ENCODE results near the gene DIP2B. TPM values are rescaled to one million over a fixed set of nuclear protein-coding genes. Genes with fewer than 3 reads are reported as not detected.

Gene DIP2B
- total RNA-seq, 1 donor from 2014 or later = 22.6 TPM

DNA sequence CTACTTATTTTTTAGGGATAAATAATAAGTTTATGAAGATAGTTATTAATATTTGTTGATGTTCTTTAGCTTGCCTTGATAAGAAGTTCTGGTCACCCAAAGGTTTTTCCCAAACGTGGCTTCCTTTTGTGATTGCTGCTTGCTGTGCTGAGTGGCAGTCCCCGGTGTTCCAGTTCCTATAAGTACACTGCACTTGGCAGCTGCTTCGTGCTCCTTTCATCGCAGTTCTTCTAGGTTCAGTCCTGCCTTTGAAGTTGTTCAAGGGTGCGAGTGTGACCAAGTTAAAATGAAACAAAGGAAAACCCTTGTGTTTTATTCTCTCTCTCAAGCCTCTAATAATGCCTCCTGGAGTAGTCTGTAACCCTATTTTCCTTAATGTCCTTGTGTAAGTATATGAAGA, 130.6 kb downstream of the DIP2B start:
- no peak for DNase-seq (ENCODE audit: low read depth in 2 of 2)

DNA sequence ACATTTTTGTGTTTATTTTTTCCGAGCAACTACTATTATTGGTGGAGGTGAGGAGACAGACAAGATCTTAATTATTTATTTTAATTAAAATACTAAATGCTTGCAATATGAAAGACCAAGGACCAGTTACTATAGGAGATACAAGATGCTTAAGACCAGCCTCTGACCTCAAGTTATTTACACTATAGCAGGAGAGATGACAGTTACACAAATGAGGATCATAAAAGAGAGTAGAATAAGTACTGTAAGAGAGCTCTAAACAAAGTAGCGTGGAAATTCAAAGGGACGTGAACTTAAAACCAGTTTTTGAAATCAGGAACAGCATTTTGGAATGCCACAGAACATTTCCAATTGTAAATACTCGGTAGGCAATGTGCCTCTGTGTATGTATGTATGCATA, 131.1 kb downstream of the DIP2B start:
- DNase-seq (ENCODE audit: low read depth in 2 of 2) = no peak

DNA sequence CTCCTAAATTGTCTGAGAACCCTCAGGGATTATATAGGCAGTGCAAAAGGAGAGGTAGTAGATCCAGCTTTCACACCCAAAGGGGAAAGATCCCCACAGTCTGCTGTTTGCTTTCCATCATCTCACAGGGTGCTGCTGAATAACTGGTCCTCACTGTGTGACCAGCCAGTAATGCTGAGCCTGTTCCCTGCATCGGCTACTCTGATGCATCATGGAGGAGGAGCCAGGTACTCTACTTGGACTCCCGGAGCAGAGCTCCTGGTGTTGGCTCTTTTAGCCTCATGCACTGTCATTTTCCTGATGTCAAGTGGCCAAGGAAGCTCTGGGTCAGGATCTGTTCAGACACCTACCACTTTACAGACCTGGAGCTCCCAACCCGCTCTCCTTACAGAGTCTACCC, 131.7 kb downstream of the DIP2B start:
- no peak for DNase-seq (ENCODE audit: low read depth in 2 of 2)

DNA sequence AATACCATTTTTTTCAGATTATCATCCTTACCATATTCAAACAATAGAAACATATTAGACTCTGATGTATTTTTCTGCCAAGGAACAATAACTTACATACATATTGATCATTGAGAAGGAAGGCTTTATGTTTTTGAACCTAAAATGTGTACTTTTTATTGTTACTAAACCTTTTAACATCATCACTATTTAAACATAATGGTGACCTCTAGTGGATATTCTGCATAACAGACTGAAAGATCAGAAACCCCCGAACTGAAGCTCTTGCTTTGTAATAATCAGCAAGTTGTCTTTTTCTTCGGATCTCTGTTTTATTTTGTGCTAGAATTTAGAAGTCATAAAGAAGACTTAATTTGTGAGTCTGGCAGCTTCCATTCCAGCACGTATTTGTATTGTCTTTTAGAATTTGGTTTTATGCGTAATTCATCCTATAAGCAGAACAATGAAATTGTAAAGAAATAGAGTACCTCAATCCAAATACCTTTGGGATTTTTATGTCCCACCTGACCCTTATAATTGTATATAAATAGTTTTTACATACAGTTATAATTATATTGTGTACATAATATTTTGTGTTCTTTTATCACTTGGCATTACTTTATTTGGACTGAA, 133.2 kb downstream of the DIP2B start:
- peak; percentile 71 to 73 for DNase-seq (ENCODE audit: low read depth in 2 of 2)

DNA sequence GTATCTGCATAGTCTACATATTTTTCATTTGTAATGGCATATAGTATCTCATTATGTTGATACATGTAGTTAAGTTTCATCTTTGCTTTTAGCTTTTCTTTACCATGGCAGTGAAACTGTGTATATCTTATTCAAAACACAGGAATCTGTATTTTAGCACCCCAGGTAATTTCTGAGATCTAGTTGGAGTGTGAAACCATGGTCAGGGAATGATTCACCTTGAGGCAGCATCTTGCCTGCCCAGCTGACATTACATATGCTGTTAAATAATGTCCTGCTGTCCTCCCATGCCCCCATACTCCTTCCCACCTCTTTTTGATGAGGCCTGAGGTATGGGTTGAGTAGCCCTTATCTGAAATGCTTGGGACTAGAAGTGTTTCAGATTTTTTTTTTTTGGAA, 133.7 kb downstream of the DIP2B start:
- DNase-seq (ENCODE audit: low read depth in 2 of 2) = no peak

DNA sequence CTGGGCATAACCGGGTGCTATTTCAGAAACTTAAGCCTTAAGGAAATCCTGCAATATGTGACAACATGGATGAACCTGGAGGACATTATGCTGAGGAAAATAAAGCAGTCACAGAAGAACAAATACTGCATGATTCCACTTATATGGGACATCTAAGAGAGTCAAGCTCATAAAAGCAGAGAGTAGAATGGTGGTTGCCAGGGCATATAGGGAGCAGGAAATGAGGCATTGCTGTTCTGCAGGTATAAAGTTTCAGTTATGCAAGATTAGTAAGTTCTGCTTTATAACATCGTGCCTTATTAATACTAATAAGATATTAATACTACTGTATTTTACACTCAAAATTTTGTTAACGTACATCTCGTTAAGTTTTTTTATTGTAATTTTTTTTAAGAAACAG, 134.9 kb downstream of the DIP2B start:
- no peak for DNase-seq (ENCODE audit: low read depth in 2 of 2)

DNA sequence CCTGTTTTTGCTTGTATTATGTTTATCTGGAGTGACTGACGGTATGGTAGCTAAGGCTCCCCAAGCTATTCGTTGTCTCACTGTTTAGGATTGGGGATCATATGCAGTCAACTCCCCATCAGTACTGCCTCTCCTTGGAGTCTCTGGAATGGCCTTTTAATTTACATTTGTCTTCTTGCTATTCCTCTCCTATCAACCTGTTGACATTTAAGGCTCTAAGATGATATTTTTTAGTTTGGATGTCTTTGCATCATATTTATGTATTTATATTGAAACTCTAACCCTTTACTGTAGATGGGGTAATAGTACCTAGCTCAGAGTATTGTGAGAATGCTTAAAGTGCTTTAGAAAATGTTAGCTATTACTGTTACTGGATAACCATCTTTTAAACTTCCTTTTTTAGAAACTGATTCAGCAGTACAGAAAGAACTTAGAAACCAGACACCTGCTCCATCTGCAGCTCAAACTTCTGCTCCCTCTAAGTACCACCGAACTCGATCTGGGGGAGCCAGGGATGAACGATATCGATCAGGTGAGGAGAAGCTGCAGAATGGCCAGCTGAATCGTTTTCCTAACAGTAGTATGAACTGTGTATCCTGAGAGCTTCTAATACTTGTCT, 135.6 kb downstream of the DIP2B start:
- no peak for DNase-seq (ENCODE audit: low read depth in 2 of 2)

DNA sequence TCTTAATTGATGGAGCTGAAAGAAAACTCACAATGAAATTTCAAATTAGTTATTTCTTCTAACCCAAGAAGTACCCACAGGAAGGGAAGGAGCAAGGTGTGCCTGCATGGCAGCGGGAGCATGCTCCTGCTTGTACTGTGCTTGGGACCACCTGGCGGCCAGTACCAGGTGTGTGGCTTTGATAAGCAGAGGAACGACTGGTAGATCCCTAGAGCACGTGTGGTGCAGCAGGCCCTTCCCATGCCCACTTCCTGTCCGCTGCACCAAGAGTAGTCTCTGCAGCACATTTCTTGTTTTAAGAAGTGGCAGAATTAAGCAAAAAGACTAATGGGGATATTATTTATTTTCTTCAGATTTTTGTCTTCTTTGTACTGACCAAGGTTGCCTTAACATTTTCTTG, 136.8 kb downstream of the DIP2B start:
- no peak for DNase-seq (ENCODE audit: low read depth in 2 of 2)

DNA sequence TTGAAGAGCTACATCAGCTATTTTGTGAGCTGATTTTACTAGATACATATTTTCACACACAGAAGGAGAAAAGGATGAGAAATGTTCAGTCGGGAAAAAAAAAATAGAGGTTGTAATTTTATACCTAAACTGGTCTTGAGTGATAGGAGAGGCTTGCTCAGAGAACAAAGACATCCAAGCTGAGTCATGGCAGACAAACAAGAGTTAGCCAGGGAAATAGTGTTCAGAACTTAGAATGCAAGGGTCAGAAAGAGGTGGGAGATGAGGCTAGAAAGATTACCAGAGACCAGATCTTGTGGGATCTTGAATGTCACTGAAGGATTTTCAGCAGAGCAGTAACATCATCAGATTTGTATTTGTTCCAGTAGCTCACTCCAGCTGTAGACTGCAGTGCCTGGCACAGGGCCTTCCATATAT, 137.3 kb downstream of the DIP2B start:
- DNase-seq (ENCODE audit: low read depth in 2 of 2) = peak in 1 of 2 donors; percentile 80

DNA sequence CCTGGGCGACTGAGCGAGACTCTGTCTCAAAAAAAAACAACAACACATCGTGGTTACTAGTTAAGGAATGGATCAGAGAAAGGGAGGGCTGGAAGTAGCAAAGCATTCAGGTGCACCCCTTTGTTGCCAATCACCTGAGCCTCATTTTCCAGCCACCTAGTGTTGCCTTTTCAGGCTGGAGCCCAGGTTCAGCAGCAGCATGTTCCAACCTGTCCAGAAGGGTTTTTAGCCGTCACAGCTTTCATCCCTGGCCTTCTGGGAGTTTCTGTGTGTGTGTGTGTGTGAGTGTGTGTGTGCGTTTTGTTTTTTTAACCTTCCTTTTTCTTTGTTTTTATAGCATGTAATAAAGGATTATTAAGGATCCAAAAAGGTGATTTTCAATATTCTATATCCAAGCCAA, 138.0 kb downstream of the DIP2B start:
- no peak for DNase-seq (ENCODE audit: low read depth in 2 of 2)

DNA sequence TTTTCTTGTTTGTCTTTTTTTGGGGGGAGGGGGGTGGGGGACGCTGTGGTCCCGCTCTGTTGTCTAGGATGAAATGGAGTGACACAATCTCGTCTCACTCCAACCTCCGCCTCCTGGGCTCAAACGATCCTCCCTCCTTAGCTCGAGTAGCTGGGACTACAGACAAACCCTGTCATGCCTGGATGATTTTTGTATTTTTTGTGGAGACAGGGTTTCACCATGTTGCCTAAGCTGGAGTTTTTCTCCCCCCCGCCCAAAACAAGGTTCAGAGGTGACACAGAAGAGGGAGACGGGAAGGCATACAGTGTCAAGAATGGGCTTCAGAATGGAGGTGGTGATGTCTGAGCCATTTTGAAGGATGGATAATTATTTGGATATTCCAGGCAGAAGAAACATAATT, 142.2 kb downstream of the DIP2B start:
- no peak for DNase-seq (ENCODE audit: low read depth in 2 of 2)

DNA sequence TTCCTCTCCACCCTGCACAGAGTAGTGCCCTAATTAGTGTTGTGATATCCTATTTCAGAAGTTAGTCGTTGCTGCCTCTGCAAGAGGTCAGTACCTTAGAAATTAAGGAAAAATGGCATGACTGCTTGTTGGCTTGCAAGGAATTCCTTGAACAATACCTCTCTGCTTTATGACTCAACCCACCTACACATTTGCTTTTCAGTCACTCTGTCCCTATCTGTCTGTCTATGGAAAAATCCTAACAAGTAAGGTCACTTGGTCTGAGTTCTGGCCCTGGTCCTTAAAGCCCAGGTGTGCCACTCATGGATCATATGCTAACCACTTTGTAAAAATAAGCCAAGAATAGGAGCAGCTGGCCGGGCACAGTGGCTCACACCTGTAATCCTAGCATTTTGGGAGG, 142.7 kb downstream of the DIP2B start:
- no peak for DNase-seq (ENCODE audit: low read depth in 2 of 2)

DNA sequence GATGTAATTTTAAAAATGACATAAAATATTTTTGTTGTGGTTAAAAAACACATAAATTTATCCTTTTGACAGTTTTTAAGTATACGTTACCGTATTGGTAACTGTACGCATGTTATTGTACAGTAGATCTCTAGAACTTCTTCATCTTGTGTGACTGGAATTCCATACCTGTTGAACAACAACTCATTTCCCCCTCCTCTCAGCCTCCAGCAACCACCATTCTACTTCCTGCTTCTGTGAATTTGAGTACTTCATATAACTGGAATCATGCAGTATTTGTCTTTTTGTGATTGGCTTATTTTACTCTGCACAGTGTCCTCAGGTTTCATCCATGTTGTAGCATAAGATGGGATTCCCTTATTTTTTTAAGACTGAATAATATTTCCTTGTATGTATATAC, 145.5 kb downstream of the DIP2B start:
- no peak for DNase-seq (ENCODE audit: low read depth in 2 of 2)

DNA sequence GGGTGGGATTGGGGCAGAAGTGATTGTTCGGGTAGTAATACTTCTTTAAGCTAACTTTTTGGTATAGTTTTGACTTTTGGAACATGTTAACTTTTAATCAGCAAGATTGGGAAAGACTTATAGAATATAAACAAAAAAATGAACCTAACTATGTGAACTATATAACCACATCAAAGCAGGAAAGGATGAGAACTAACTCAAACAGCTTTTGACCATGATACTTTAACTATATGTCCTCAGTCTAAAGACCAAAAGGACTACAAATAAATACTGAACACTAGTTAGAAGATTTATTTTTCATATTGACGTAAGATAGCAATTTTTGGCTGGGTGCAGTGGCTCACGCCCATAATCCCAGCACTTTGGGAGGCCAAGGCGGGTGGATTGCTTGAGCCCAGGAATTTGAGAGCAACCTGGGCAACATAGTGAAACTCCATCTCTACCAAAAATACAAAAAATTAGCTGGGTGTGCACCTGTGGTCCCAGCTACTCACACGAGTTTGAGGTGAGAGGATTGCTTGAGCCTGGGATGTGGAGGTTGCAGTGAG, 150.7 kb downstream of the DIP2B start:
- DNase-seq (ENCODE audit: low read depth in 2 of 2) = no peak

DNA sequence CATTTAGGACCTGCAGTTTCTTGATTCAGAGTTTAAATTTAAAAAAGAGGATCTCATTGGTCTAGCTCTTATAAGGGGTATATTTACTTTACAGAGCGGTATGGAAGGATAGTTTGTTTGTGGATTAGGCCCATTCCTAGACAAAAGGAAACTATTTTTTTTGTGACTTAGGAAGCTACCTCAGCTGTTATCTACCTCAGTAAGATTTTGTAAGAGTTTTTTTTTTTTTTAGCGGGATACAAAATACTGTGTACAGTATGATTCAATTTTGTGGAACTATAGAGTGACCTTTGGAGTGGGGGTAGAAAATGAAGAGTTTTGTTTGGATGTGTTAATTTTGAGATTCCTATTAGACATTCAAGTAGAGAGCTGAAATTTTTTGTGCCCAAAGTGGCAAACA, 154.5 kb downstream of the DIP2B start:
- no peak for DNase-seq (ENCODE audit: low read depth in 2 of 2)

DNA sequence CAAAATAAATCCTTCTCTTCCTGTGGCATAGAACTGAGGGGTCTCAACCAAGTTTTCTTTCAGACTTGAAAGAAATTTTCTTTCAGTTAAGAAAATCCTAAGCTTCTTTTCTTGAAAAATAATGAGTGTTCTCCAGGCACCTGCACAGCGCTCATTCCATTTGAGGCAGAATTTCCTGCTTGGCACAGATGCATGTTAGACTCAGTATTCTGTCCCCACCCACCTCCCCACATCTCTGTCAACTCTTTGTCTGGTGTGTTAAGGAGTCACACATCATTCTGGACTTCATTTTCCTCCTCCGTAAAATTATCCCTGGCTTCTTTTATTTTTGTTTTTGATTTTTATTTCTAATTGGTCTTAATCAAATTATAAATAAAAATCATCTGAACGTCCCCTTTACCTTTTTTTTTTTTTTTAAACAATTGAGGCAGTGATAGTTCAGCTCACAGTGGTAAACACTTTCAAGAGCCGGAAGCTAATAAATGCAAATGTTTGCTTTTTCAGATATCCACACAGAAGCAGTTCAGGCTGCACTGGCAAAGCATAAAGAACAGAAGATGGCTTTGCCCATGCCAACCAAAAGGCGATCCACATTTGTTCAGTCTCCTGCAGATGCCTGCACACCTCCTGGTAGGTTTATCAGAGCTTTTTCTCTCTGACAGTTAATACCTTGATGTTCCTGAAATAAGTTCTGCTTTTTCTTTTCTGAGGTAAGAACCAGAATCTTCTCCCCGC, 155.1 kb downstream of the DIP2B start:
- peak; percentile 26 to 52 for DNase-seq (ENCODE audit: low read depth in 2 of 2)

DNA sequence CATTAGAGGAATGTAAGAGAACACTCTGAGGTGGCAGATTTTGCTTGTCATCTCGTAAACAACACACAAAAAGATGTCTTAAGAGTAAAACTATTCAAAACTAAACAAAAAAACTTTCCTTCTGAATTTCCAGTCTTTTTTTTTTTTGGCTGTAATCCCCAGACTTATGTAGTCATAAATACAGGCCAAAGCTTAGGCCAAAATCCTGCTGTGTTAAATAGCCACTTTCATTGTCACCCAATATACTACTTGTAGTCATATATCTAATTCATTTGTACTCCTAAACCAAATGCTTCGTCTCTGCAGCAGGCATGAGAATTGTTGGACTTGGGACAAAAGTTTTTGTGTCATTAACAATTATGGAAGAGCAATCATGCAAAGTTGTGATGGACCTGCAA, 155.6 kb downstream of the DIP2B start:
- no peak for DNase-seq (ENCODE audit: low read depth in 2 of 2)

DNA sequence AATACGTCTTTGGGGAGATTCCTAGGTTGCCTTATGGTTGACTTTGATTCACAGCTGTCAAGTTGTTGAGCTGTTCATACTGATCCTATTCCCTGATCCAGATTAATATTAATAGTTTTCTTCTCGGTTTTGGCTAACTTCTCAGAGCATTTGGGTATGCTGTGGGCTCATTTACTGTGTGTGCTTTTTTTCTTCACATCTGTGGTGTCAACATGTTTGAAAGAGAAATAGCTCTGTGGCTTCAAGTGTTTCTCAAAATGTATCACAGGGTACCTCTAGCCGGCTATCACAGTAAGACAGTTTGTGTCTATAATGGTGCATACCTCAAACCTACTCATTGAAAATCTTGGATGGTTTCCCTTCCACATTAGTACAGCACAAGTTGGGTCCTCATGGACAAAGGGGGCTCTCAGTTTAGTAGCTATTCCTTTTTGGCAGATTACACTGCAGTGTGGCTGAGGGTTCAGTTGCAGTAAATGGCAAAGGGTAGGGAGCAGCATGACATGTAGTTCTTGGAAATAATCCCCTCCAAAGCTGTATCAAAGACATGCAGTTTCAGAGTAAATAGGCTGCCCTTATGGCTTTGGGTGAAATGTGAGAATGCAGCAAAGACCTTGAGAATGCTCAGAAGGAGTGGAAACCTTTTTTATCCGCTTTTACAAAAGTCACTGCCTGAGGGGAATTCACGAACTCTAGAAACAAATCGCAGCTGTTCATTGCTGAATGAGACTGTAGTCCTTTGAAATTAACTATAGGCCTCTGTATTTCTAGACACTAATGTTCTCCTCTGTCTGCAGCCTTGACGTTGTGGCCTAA, 156.7 kb downstream of the DIP2B start:
- DNase-seq (ENCODE audit: low read depth in 2 of 2) = no peak

DNA sequence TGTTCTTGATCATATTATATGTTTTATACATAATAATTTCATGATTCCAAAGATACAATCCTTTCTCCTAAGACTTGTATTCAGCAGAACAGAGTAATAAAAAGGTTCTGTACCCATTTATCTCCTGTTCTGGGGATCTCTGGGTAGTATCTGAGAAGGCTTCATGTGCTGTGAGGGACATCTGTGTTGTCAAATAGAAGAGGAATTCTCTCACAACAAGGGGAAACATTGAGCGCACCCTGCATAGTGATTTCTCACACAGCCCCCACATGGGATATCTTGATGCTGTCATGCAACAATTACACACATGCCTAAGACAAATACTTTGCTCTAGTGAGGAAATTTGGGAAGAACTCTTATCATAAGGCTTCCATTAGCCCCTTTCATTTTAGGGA, 157.3 kb downstream of the DIP2B start:
- no peak for DNase-seq (ENCODE audit: low read depth in 2 of 2)

DNA sequence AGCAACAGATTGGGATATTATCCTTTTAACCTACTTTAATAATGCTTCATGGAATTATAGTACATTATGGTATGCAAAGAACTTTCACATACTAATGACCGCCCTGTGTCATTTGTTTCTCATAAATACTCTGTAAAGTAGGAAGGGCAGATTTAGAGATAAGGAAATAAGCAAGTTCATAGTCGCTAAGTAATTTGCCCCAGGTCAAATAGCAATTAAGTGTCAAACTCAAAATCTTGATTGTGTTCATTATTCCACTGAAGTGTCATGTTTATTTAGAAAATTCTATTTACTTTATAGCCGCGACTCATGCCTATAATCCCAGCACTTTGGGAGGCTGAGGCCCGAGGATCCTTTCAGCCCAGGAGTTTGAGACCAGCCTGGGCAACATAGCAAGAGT, 160.4 kb downstream of the DIP2B start:
- DNase-seq (ENCODE audit: low read depth in 2 of 2) = no peak

DNA sequence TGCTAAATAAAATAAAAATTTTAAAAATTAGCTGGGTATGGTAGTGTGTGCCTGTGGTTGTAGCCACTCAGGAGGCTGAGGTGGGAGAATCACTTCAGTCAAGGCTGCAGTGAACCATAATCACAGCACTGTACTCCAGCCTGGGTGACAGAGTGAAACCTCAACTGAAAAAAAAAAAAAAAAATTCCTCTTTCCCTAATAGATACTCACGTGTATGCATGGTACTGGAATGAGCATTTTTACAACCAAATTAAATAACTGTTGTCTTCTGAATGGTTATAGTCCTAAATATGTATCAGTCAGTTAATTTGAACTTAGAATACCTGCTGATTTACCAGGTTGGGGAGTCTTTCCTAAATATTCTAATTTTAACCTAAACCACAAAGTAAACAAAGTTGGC, 160.8 kb downstream of the DIP2B start:
- DNase-seq (ENCODE audit: low read depth in 2 of 2) = no peak

DNA sequence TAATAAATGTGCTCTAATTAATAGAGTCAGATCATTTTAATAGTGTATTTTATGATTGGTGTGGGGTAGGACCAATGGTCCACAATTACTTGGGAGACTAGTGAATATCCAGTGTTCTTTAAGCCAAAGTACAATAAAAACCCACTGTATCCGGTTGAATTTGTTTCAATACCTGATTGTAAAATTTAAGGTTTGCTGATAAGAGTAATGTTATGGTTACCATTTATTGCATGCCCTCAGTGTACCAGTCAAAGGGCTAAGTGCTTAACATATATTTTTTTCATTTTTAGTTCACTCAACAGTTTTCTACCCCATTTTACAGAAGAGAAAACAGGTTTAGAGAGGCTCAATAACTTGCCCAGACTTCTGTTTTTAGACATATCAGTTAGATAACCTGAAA, 161.2 kb downstream of the DIP2B start:
- no peak for DNase-seq (ENCODE audit: low read depth in 2 of 2)
